HG03432 (cell line): Measurements from ENCODE around the gene RNGTT.
"Not testable (repeated sequence)": the region's sequence is repeated elsewhere in the genome, so short reads cannot be mapped to it uniquely, and the experiment has no call there.

ENCODE experiments used
- ATAC-seq: cut with Tn5 transposase; IDR thresholded peaks from one replicate; pipeline ENCODE4 v1.9.1; 2021; ENCODE audit warnings: mild to moderate bottlenecking, moderate library complexity; ENCODE audit not compliant: unreplicated experiment

RNGTT gene

DNA sequence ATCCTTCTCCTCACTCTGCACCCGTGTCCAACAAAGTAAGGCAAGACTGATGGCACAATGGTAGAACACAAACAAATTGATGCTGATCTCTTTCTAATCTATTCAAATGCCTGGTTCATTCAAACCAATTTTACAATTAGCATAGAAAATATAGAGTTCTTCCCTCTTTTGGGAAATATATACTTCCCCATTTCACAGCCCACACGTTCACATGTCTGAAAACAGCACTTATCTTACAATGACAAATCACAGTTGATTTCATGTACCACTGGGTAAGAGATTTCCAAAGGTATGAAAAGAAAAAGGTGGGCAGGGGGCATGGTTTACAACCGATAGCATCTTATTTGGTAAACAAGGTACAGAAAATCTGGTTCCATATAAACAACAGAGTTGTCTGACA, 137.6 kb downstream of the RNGTT start:
- no peak for ATAC-seq

DNA sequence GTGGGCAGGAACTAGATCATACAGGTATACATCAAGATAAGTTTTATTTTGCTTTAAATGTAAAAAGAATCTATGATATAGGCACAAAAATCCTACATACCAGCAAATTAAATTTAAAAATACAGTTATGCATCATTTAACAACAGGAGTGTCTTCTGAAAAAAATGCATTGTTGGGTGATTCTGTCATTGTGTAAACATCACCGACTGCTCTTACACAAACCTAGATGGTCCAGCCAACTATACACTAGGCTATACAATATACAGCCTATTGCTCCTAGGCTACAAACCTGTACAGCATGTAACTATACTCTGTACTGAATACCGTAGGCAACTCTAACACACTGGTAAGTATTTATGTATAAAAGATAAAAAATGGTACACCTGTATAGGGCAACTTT, 139.4 kb downstream of the RNGTT start:
- no peak for ATAC-seq

DNA sequence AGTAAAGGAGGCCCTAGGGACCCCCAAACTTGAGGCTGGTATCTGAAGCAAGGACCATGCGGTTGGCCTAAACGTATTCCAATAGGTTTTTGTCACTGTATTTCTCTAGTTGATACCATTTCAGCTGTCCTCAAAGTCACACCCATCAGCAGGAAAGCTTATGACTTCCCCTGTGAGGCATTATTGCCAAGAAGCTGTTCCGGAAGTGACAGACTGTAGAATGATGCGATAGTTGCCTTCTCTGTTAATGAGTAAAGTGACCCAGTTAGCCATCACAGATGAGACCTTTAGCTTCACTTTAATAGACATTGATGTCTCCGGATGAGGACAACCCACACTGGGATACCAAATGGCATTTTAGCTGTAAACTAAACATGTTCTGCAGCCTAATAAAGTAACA, 147.9 kb downstream of the RNGTT start:
- no peak for ATAC-seq

DNA sequence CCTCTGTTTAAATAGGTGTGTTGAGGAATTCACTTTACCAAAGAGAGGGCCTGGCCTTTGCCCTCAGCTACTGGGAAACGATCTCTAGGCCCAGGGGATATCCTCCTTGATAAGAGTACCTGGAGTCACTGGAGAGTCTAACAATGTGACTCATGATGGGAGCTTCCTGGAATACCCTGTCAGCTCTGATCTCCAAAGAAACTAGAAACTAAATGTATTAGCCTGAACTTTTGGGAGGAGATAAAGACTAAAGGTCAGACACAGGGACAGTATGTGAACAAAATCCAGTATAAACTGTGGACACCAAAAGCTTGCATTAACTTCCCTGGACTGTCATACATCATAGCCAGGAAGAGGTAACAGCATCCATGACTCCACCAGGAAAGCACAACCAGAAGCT, 148.5 kb downstream of the RNGTT start:
- no peak for ATAC-seq

DNA sequence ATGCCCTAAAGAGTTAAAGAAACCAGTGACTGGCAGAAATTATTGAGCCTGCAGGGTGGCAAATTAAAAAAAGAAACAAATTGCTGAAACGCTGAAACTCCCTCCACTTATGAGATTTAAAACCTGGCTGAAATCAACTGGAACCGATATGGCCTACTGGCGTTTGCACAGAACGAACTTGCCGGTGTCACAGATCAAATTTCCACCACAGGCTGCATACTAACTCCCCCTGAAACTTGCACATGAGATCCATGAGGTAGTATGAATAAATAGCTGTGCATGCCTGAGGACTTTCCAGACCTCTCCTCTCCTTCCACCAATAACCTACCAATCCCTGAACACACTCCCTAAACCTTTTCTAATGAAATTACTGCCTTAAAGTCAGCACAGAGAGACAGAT, 150.4 kb downstream of the RNGTT start:
- ATAC-seq, result no peak

DNA sequence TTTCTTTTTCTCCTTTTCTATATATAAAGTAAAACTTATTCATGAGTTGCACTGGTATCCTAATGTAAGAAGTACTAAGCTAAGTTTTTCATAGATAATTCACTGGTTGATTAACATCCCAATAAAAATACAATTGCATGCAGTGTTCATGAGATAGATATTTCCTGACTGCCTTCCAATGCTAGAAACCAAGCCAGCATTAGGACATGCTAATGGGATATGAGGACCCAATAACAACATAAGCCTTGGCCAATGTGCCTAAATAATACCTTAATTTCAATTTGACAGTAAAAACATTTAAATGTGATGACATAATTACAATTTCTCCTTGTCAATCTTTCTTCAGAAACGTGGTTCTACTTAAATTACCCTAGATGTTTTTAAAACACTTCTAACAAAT, 152.7 kb downstream of the RNGTT start:
- ATAC-seq, result no peak

DNA sequence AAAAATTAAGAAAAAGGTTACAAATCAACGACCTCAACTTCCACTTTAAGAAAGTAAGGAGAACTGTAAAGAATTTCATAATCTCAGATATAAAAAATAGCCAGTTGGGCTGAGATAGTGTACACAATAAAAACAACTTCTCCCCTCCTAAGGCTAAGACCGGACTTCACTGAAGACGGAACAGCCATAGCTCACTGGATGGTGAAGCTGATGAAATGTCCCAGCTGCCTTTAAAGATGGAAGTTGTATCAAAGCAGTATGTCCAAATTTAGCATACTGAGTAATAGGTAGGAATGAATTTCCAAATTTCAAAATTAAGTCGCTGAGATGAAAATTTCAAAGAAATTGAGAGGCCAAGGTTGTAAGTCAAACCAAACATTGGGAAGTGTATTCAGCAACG, 153.3 kb downstream of the RNGTT start:
- no peak for ATAC-seq

DNA sequence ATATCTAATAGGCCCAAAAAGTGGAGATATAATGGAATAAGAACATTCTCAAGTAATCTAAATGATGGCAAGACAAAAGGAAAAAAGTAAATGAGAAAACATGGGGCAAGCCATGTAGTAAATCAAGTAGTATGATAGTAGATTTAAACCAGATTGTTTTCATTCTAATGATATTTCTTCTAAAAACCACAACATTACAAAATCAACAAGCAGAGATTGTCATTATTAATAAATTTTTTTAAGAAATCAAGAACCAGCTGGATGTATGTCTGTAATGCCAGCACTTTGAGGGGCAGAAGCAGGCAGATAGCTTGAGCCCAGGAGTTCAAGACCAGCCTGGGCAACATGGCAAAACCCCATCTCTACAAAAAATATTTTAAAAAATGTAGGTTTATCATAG, 155.0 kb downstream of the RNGTT start:
- ATAC-seq, result no peak

DNA sequence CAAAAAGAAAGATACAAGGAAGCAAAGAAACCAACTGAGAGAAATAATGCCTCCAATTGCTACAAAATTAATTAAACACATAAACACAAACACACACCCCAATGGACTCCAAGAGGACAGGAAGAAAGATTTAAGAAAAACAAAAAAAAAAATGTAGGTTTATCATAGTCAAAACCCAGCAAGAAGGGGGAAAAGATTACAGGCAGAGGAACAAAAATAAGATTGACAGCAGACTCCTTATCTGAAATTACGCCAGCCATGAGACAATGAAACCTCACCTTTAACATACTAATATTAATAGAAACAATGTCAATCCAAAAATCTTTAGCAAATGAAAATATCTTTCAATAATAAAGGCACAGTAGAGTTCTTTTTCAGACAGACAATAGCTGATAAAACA, 155.8 kb downstream of the RNGTT start:
- ATAC-seq, result no peak

DNA sequence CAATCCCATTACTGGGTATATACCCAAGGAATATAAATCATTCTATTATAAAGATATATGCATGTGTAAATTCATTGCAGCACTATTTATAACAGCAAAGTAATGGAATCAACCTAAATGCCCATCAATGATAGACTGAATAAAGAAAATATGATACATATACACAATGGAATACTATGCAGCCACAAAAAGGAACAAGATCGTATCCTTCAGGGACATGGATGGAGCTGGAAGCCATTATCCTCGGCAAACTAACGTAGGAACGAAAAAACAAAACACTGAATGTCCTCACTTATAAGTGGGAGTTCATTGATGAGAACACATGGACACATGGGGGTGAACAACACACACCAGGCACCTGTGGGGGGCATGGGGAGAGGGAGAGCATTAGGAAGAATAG, 156.7 kb downstream of the RNGTT start:
- ATAC-seq, result no peak

DNA sequence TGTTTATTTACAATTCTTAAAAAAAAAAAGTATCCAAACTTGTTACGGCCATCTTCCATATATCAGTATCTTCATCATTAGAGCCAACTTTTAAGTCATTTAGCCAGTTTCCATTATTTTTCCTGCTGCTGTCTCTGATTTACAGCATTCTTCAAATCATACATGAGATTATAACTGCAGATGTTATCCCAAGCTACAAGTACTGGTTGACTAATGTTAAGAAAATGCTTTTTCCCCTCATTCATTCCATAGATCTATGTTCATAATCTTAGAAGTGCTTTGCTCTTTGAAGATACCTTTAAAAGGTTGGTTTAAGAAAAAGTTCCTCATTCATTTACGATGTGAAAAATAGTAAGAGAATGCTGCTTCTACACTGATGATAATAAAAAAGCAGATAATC, 158.7 kb downstream of the RNGTT start:
- no peak for ATAC-seq

DNA sequence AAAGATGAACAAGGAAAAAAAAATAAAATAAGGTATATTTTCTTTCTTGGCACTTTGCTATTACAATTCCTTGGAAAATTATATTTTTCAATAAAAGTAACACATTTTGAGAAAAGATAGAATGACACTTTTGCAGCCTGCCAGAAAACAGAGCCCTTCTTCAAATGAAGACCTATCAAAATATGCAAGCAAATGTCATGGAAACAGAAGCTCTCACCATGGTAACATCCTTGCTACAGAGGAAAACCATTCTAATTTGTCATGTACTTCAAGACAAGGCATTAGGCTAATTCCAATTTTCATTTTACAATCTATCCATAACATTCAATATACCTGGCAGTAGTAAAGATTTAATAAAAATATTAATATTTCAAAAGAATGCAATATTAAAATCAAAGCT, 177.9 kb downstream of the RNGTT start:
- ATAC-seq, result no peak

DNA sequence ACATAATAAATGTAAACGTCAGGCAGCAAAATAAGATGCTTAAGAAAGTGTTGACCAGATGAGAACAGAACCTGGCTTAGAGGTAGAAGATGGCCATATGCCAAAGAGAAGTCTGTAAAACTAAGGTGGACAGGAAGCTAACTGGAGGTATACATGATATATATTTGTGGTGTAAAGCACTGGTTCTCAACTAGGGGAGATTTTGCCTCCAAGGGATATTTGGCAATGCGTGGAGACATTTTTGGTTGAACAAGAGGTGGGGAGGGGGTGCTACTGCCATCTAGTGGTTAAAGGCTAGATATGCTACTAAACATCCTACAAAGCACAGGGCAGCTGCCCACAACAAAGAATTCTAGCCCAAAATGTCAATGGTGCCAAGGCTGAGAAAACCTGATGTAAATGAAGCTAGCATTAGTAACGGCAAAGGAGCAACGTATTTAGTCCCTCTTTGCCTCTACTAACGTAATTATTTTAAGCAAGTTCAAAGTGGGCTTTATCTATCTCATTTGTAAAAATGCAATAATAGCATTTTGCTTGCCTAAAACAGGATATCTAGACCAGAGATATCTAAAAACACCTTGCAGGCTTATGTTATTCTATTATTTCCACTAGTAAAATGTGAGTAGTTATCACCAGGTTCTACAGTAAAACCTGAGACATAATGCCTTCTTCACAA, 182.6 kb downstream of the RNGTT start:
- ATAC-seq, result peak; percentile 67

DNA sequence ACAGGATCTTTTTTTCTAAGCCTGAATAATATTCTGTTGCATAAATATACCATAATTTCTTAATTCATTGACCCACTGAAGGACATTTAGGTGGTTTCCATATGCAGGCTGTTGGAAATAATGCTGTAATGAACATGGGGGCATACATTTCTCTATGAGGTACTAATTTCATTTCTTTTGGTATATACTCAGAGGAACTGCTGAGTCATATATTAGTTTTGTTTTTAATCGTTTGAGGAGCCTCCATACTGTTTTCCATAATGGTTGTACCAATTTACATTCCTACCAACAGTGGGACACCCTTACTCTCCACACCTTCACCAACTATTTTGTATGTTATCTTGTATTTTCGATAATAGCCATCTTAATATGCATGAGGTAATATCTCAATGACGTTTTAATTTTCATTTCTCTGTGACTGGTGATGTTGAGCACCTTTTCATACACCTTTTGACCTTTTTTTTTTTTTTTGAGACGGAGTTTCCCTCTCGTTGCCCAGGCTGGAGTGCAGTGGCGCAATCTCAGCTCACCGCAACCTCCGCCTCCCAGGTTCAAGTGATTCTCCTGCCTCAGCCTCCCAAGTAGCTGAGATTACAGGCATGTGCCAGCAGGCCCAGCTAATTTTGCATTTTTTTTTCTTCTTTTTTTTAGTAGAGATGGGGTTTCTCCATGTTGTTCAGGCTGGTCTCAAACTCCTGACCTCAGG, 187.4 kb downstream of the RNGTT start:
- no peak for ATAC-seq

DNA sequence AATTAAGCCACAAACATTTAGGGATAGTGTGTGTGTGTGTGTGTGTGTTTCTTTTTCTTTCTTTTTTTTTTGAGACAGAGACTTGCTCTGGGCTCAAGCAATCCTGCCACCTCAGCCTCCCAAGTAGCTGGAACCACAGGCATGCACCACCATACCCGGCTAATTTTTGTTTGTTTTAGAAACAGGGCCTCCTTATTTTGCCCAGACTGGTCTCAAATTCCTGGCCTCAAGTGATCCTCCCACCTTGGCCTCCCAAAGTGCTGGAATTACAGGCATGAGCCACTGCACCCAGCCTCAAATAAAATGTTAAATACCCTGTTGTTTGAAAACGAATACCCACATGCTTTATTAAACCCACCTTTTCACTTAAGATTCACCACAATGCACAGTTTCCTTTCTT, 195.3 kb downstream of the RNGTT start:
- ATAC-seq, result not testable (repeated sequence)

DNA sequence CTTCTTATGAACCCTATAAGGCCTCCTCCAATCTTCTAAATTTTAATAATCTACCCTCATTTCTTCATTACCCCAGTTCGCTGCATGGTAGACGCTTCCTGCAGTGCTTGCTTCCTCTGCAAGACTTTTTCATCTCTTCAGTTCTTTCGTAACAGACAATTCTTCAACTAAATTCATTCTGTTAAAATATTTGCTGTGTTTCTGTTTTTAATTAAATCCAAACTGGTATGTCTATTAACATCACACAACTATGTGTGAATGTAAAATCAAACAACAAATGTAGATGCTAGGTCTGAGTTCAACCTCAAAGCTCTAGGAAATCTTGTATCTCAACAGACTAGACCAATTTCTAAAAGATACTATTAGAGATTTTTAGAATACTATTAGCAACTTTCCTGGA, 199.3 kb downstream of the RNGTT start:
- ATAC-seq, result no peak

DNA sequence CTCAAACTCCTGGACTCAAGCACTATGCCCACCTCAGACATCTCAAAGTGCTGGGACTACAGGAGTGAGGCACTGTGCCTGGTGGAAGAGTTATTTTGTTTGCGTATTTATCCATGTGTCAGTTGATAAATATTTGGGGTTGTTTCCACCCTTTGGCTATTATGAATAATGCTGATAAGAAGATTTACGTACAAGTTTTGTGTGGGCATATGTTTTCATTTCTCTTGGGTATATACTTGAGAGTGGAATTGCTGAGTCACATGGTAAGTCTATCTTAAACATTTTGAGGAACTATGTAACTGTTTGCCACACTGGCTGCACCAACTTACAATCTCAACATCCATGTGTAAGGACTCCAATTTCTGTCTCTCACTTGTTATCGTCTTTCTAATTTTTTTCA, 200.3 kb downstream of the RNGTT start:
- no peak for ATAC-seq

DNA sequence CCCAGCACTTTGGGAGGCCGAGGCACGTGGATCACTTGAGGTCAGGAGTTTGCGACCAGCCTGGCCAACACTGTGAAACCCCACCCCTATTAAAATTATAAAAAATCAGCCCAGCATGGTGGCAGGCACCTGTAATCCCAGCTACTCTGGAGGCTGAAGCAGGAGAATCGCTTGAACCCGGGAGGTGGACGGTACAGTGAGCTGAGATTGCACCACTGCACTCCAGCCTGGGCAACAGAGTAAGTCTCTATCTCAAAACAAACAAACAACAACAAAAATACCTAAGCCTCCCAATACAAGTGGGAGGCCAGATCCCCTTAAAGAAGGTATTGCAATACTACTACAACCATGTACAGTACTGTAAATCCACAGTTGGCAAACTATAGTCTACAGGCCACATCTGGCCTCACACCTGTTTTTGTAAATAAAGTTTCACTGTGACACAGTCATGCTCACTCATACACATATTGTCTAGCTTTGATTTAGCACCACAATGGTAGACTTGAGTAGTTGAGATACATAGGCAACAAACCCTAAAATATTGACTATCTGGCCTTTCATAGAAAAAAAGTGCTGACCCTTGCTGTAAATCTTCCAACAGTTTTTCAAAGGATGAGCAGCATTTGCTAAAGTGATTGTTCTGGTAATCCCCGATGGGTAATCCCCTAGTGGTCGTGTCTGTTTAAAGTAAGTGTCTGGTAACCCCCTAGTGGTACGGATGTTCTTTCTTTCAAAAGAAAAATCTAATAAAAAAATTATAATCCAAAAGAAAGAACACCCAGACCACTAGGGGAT, 202.0 kb downstream of the RNGTT start:
- peak; percentile 75 for ATAC-seq

DNA sequence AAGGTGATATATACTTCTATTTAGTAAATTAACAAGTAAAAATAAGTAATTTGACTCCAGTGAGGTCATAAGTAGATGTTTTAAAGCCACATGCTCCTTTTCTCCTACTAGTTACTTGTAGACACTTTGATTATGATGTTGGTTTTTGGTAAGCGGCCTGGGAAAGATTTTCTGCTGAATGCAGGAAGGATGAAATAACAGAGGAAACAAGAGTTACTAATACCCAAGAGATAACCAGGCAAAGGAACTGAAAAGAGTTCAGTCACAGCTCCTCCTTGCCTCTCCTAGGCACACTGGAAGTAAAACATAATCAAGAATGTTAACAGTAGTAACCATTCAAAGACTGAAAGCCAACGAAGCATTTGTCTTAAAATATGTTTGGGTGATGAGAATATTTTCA, 203.3 kb downstream of the RNGTT start:
- ATAC-seq, result no peak

DNA sequence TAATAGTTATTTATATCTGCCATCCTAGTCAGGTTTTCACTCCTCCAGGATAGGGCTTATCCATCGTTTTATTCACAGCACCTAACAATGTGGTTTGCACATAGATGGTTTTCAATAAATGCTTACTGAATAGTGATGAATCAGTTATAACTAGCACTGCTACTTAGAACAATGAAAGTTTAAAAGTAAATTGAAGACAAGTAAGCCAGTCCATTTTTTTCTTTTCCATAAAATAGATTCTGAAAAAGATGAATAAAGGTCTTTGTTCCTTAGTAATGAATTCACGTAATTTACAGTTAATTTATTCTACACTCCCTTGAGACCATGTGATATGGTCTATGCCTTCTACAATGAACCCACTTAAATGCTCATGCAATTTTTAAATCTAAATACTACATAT, 212.5 kb downstream of the RNGTT start:
- no peak for ATAC-seq

DNA sequence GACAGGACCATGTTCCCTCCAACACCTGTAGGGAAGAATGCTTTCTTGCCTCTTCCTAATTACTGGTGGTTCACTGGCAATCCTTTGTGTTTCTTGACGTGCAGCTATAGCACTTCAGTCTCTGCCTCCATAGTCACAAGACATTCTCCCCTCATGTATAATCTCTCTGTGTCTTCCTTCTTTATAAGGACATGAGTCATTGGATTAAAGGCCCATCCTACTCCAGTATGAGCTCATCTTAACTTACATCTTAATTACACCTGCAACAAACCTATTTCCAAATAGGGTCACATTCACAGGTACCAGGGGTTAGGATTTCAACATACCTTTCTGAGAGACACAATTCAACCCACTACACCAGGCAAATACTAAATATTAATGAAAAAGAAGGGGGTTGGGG, 213.6 kb downstream of the RNGTT start:
- no peak for ATAC-seq

DNA sequence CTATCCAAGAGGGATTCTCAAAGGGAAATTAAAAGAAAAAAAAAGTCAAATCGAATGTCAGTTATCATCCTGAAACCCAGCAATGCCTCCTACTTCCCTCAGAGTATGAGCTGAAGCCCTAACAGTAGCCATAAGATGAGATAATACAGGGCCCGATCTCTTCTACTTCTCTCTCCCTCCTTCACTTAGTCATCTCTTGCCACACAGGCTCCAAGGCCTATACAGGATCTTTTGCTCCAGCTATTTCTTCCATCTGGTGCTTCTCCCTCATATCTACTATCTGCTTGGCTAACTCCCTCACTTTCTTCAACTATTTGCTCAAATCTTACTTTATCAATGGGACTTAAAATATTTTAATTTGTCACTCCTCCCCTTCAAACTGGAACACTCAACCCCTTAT, 215.3 kb downstream of the RNGTT start:
- ATAC-seq, result no peak
